HG02943 (cell line): Measurements from ENCODE around the gene MAST1.
"Not testable (repeated sequence)": the region's sequence is repeated elsewhere in the genome, so short reads cannot be mapped to it uniquely, and the experiment has no call there.

ENCODE experiments used
- ATAC-seq: cut with Tn5 transposase; IDR thresholded peaks from one replicate; pipeline ENCODE4 v1.9.1; 2021; ENCODE audit warnings: mild to moderate bottlenecking, low read depth, moderate library complexity; ENCODE audit not compliant: unreplicated experiment

MAST1 gene

GRCh38 chr19:12838886-12839756 is 806 bp downstream of the MAST1 start:
- no peak for ATAC-seq

- no peak for ATAC-seq
Observed at GRCh38 chr19:12840091-12841079, 2.1 kb downstream of the MAST1 start.

- no peak for ATAC-seq
Observed at GRCh38 chr19:12841094-12841493, 2.8 kb downstream of the MAST1 start.

- no peak for ATAC-seq
Observed at GRCh38 chr19:12842511-12842910, 4.2 kb downstream of the MAST1 start.

- ATAC-seq, result no peak
Observed at GRCh38 chr19:12843328-12843727, 5.0 kb downstream of the MAST1 start.

GRCh38 chr19:12843999-12844732 is 5.9 kb downstream of the MAST1 start:
- no peak for ATAC-seq

- ATAC-seq, result not testable (repeated sequence)
Observed at GRCh38 chr19:12846613-12847012, 8.3 kb downstream of the MAST1 start.

- no peak for ATAC-seq
Observed at GRCh38 chr19:12847159-12848139, 9.1 kb downstream of the MAST1 start.

GRCh38 chr19:12856653-12857052 is 18.3 kb downstream of the MAST1 start:
- no peak for ATAC-seq

GRCh38 chr19:12858041-12858928 is 20.0 kb downstream of the MAST1 start:
- ATAC-seq, result no peak

- ATAC-seq, result no peak
Observed at GRCh38 chr19:12859546-12859945, 21.2 kb downstream of the MAST1 start.

GRCh38 chr19:12864143-12864542 is 25.8 kb downstream of the MAST1 start:
- no peak for ATAC-seq

GRCh38 chr19:12864721-12865715 is 26.7 kb downstream of the MAST1 start:
- no peak for ATAC-seq

GRCh38 chr19:12865746-12866415 is 27.6 kb downstream of the MAST1 start:
- ATAC-seq, result no peak

- no peak for ATAC-seq
Observed at GRCh38 chr19:12866416-12867119, 28.3 kb downstream of the MAST1 start.
